HG03280 (cell line): ENCODE data around the gene PPIA.
"Not testable (repeated sequence)": the region's sequence is repeated elsewhere in the genome, so short reads cannot be mapped to it uniquely, and the experiment has no call there.

Experiments used
- ATAC-seq: cut with Tn5 transposase; IDR thresholded peaks from one replicate; pipeline ENCODE4 v1.9.1; 2021; ENCODE audit warnings: mild to moderate bottlenecking, moderate library complexity; ENCODE audit not compliant: unreplicated experiment

PPIA gene

GRCh38 chr7:44784364-44784763 lies 12.1 kb upstream of the PPIA start:
- no peak for ATAC-seq

DNA sequence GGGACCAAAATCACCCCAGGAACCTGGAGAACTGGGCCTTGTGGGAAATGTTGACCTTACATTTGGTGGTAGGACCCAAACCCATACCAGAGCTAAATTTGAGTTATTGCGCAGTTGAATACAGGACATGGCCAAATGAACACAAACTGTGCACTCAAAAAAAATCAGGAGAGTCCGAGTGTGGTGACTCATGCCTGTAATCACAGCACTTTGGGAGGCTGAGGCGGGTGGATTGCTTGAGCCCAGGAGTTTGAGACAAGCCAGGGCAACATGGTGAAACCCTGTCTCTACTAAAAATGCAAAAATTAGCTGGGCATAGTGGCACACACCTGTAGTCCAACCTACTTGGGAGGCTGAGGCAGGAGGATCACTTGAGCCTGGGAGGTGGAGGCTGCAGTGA lies 11.3 kb upstream of the PPIA start:
- ATAC-seq: not testable (repeated sequence)

DNA sequence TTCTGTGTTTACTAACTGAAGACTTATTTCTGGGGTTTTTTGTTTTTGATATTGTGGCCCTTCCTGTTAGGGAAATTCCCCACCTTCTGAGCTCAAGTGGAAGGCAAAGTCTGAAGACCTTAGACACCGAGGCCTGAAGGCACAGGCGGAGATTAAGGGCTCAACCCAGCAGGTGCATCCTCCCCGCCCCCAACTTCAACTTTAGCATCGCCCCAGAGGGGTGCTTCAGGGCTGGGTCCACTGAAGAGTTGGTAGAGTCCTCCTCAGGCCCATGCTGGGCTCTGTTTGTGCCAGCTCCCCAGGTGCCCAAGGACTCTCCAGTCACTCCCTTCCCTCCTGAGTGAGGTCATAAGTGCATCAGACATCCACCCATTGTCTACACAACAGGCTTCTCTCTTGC lies 9.4 kb upstream of the PPIA start:
- no peak for ATAC-seq

DNA sequence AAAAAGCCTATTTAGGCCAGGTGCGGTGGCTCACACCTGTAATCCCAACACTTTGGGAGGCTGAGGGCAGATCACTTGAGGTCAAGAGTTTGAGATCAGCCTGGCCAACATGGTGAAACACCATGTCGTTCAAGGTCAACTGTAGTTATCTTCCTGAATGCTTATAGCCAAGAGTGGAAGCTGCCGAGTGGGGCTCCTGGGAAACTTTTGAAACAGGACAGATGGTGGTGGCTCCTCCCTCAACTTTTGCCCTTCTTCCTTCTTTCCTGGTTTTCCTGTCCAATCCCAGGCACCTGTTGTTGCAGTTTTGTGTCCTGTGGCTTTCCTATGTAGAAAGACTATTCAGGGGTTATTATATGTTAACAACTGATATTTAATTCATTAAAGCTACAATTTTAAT lies 8.7 kb upstream of the PPIA start:
- ATAC-seq: no peak

DNA sequence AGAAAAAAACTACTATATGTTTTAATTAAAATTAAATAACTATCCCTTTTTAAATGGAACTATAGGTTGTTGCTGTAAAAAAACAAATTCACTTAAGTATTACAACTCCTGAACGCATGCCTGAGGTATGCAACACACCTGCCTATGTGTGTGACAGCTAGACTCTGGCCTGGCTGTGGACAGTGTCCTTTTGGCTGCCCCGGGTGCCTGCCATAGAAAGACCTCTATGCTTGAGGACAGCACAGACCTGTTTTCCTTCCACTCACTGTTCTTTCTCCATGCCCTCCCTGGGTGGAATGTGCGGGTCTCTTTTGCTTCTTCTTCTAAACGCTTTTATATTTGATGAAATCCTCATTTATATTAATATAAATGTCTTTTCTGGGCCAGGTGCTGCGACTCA lies 6.5 kb upstream of the PPIA start:
- no peak for ATAC-seq

- ATAC-seq: no peak
Measured at GRCh38 chr7:44791278-44792219, 4.9 kb upstream of the PPIA start.

GRCh38 chr7:44793919-44794318 lies 2.6 kb upstream of the PPIA start:
- ATAC-seq: no peak

GRCh38 chr7:44794331-44794730 lies 2.1 kb upstream of the PPIA start:
- ATAC-seq: no peak

DNA sequence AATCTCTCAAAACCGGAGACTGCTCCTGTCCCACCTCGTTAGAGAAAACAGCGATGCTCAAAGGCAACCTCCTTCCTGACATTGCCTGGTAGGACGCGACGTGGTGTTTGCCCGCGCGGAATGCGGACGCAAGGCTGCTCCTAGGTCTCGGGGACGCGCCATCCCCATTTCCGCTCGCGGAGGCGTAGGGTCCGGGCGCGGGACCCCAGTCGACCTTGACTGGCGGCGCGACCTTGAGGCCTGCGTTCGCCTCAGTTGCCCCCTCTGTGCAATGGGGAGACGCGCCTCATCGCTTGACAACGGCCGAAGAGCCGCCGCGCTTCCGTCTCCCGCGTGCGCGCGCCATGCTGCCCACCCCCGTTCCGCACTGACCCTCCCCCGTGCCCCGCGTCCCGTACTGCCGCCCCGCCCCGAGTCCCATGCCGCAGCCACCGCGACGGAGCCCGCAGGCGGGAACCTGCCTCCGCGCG lies 412 bp upstream of the PPIA start:
- ATAC-seq: no peak

- peak; percentile 40 for ATAC-seq
Measured at GRCh38 chr7:44797329-44798258, 1.1 kb downstream of the PPIA start.

- ATAC-seq: no peak
Measured at GRCh38 chr7:44798649-44799305, 2.3 kb downstream of the PPIA start.

GRCh38 chr7:44799939-44800338 lies 3.5 kb downstream of the PPIA start:
- no peak for ATAC-seq

DNA sequence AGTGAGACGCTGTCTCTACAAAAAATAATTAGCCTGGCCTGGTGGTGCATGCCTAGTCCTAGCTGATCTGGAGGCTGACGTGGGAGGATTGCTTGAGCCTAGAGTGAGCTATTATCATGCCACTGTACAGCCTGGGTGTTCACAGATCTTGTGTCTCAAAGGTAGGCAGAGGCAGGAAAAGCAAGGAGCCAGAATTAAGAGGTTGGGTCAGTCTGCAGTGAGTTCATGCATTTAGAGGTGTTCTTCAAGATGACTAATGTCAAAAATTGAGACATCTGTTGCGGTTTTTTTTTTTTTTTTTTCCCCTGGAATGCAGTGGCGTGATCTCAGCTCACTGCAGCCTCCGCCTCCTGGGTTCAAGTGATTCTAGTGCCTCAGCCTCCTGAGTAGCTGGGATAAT lies 5.4 kb downstream of the PPIA start:
- no peak for ATAC-seq

DNA sequence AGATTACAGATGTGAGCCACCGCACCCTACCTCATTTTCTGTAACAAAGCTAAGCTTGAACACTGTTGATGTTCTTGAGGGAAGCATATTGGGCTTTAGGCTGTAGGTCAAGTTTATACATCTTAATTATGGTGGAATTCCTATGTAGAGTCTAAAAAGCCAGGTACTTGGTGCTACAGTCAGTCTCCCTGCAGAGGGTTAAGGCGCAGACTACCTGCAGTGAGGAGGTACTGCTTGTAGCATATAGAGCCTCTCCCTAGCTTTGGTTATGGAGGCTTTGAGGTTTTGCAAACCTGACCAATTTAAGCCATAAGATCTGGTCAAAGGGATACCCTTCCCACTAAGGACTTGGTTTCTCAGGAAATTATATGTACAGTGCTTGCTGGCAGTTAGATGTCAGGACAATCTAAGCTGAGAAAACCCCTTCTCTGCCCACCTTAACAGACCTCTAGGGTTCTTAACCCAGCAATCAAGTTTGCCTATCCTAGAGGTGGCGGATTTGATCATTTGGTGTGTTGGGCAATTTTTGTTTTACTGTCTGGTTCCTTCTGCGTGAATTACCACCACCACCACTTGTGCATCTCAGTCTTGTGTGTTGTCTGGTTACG lies 6.0 kb downstream of the PPIA start:
- no peak for ATAC-seq

DNA sequence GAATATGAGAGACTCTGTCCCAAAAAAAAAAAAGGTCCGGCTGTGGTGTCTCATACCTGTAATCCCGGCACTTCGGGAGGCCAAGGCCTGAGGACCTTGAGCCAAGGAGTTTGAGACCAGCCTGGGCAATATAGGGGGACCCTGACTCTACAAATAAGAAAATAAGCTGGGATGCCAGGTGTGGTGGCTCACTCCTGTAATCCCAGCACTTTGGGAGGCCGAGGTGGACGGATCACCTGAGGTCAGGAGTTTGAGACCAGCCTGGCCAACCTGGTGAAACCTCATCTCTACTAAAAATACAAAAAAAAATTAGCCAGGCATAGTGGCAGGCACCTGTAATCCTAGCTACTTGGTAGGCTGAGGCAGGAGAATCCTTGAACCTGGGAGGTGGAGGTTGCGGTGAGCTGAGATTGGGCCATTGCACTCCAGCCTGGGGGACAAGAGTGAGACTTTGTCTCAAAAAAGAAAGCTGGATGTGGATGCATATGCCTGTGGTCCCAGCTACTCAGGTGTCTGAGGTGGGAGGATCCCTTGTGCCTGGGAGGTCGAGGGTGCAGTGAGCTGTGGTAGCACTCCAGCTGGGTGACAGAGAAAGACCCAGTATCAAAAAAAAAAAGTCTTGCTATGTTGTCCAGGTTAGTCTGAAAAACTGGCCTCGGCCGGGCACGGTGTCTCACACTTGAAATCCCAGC lies 7.5 kb downstream of the PPIA start:
- ATAC-seq: not testable (repeated sequence)

DNA sequence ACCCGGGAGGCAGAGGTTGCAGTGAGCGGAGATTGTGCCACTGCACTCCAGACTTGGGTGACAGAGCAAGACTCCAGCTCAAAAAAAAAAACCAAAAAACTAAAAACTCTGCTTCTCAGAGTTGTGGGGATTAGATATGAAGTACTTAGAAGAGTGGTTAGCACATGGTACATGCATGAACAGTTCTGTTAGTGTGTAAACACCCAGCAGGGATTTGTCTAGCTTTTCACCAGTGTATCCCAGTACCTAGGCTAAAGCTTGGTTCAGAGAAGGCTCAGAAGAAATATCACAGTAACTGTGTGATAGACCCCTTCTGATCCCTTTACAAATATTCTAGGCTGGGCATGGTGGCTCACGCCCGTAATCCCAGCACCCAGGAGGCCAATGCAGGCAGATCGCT lies 9.5 kb downstream of the PPIA start:
- no peak for ATAC-seq

DNA sequence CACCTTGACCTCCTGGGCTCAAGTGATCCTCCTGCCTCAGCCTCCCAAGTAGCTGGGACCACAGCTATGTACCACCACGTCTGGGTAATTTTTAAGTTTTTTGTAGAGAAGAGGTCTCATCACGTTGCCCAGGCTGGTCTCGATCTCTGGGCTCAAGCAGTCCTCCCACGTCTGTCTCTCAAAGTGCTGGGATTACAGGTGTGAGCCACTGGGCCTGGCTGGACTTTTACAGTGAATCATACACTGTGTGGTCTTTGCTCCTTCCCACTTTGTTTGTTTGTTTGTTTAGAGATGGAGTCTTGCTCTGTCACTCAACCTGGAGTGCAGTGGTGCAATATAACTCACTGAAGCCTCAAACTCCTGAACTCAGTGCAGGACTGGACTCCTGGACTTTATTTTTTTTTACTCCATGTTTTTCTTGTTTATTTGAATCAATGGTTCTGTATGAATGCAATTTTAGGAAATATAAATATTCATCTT lies 12.5 kb downstream of the PPIA start:
- ATAC-seq: no peak

DNA sequence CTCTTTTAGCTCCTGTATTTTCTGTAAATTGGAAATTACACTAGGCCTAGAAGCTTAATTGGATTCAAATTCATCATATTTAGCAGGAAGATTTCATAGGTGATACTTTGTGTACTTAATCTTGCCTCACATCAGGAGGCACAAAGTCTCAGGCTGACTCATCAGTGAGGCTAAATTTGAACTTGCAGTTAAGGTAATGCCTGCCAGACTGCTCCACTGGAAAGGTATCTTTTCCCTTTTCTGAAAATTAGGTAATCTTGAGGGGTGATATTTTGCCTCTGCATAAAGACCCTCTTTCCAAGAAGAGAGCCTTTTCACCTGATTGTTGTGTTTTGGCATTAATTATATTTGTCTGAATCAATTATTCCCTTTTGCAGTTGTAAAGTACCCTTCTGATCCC lies 14.6 kb downstream of the PPIA start:
- no peak for ATAC-seq

DNA sequence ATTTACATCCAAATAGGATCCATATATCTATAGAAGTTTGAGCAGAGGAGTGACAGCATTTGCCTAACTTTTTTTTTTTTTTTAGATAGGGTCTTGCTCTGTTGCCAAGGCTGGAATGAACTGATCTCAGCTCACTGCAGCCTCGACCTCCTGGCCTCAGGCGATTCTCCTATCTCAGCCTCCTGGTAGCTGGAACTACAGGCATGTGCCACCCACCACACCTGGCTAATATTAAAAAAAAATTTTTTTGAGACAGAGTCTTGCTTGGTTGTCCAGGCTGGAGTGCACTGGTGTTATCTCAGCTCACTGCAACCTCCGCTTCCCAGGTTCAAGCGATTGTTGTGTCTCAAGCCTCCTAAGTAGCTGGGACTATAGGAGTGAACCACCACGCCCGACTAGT lies 15.1 kb downstream of the PPIA start:
- no peak for ATAC-seq

DNA sequence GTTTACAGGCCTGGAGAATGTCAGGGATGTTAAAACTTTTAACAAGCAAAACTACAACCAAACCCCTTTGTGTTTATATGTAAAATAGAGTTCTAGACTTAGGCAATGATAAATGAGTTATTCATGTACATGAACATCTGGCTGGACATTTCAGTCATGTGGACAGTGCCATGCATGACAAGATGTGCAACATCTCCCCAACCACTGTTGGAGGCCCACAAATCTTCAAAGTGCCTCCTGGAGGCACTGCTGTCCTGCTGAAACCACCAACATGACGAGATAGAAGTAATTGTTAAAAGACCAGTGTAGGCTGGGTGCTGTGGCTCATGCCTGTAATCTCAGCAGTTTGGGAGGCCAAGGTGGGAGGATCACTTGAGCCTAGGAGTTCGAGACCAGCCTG lies 18.4 kb downstream of the PPIA start:
- ATAC-seq: no peak
